GM12878 (cell line): ENCODE data around the gene NEK1. TPM values are rescaled to one million over a fixed set of nuclear protein-coding genes. Genes with fewer than 3 reads are reported as not detected.

Experiments used
- ATAC-seq: fragments of 200-7000 bp; cut with Tn5 transposase; 3 replicates; pipeline ENCODE4 v1.9.1; 2020; ENCODE audit warnings: mild to moderate bottlenecking, moderate library complexity
- BruUV-seq: library from RNA; stranded (reverse); fragments of 400-500 nt; replicated peaks from 2 replicates; lab custom pipeline; 2021; lab: Mats Ljungman, UMichigan
- CTCF ChIA-PET: fragments of 300-600 bp; sonication (Branson Sonifier 250); formaldehyde crosslinking; extraction: SDS; loops from one replicate; lab custom pipeline; 2021; ENCODE audit warnings: inconsistent platforms; lab: Yijun Ruan, JAX
- POLR2A ChIA-PET: fragments of 350-600 bp; formaldehyde crosslinking; extraction: SDS; loops from one replicate; lab custom pipeline; 2021; ENCODE audit warnings: inconsistent platforms; lab: Charles Lee
- RAD21 ChIA-PET: fragments of 300-600 bp; sonication (Branson Sonifier 250); formaldehyde crosslinking; loops from one replicate; lab custom pipeline; 2023; ENCODE audit warnings: antibody characterized with exemption; ENCODE audit not compliant: unreplicated experiment; lab: Charles Lee
- SMC1A ChIA-PET: fragments of 300-600 bp; sonication (Branson Sonifier 250); formaldehyde crosslinking; loops from one replicate; lab custom pipeline; 2023; ENCODE audit not compliant: unreplicated experiment, uncharacterized antibody; lab: Charles Lee
- DNase-seq: peaks from one replicate; pipeline ENCODE4 v3.0.0-alpha.2; 2011; ENCODE audit warnings: low read depth, low spot score
- FAIRE-seq: peaks from 3 replicates; lab custom pipeline; 2011; peaks lifted over from hg19 to GRCh38; lab: Jason Lieb, UNC
- H2AFZ ChIP-seq: 2 replicates; pipeline ENCODE4 v1.6.0; 2011; ENCODE audit warnings: low read depth, low read length, control low read depth; ENCODE audit not compliant: control insufficient read depth
- H3K27ac ChIP-seq: 2 replicates; pipeline ENCODE4 v1.5.1; 2011; ENCODE audit warnings: control low read depth; ENCODE audit not compliant: control insufficient read depth, insufficient read depth
- H3K27me3 ChIP-seq, 2 experiments: replicated peaks in 1 of 2; 2 replicates each; pipeline versions ENCODE4 v1.6.0 to v1.6.1; 2011; ENCODE audit warnings: low read length in 1 of 2; ENCODE audit not compliant: control insufficient read depth in 2 of 2, insufficient read depth in 2 of 2
- H3K36me3 ChIP-seq, 2 experiments: 2 replicates each; pipeline ENCODE4 v1.5.1; 2011; ENCODE audit warnings: low read length in 1 of 2; ENCODE audit not compliant: control insufficient read depth in 2 of 2, insufficient read depth in 2 of 2
- H3K4me1 ChIP-seq: 2 replicates; pipeline ENCODE4 v1.6.1; 2011; ENCODE audit warnings: mild to moderate bottlenecking, low read length, moderate library complexity, mixed read lengths; ENCODE audit not compliant: control insufficient read depth, insufficient read depth
- H3K4me2 ChIP-seq: 2 replicates; pipeline ENCODE4 v1.6.0; 2011; ENCODE audit warnings: control low read depth; ENCODE audit not compliant: control insufficient read depth, insufficient read depth
- H3K4me3 ChIP-seq: fragments of 200-600 bp; sonication (generic); 2 replicates; pipeline ENCODE4 v1.5.1; 2016
- H3K79me2 ChIP-seq: 2 replicates; pipeline ENCODE4 v1.6.0; 2011; ENCODE audit warnings: low read length; ENCODE audit not compliant: control insufficient read depth, insufficient read depth
- H3K9ac ChIP-seq: 2 replicates; pipeline ENCODE4 v1.8.0; 2011; ENCODE audit warnings: low read length, control low read depth, mixed read lengths; ENCODE audit not compliant: control insufficient read depth, insufficient read depth
- H3K9me3 ChIP-seq: replicated peaks from 3 replicates; pipeline ENCODE4 v1.5.1; 2011; ENCODE audit warnings: mild to moderate bottlenecking, low read length; ENCODE audit not compliant: control insufficient read depth, insufficient read depth
- H4K20me1 ChIP-seq: 2 replicates; pipeline ENCODE4 v1.6.0; 2011; ENCODE audit not compliant: control insufficient read depth, insufficient read depth
- ATF3 ChIP-seq: IDR thresholded peaks from 2 replicates; pipeline ENCODE4 v1.6.1; 2011; ENCODE audit warnings: low read depth, mild to moderate bottlenecking, low read length, moderate library complexity, borderline replicate concordance; ENCODE audit errors: extremely low read depth
- BCL3 ChIP-seq: IDR thresholded peaks from 2 replicates; pipeline ENCODE4 v1.6.1; 2011; ENCODE audit warnings: borderline replicate concordance, low read depth, mild to moderate bottlenecking, moderate library complexity, low read length; ENCODE audit not compliant: insufficient read depth, poor library complexity, severe bottlenecking
- CEBPB ChIP-seq, 2 experiments: fragments of 150-350 bp in 1 of 2; IDR thresholded peaks; 2 replicates each; pipeline ENCODE4 v1.6.1; 2012 to 2014; ENCODE audit warnings: low read depth in 2 of 2, low read length in 2 of 2, borderline replicate concordance in 1 of 2, inconsistent platforms in 1 of 2
- FOS ChIP-seq: IDR thresholded peaks from 3 replicates; pipeline ENCODE4 v1.6.1; 2011; ENCODE audit warnings: borderline replicate concordance; ENCODE audit not compliant: insufficient read length; ENCODE audit errors: extremely low read depth
- IKZF2 ChIP-seq, 2 experiments: fragments of 450-650 bp; IDR thresholded peaks; 2 replicates each; pipeline ENCODE4 v1.6.1; 2017; ENCODE audit warnings: mild to moderate bottlenecking in 2 of 2, moderate library complexity in 2 of 2
- IRF4 ChIP-seq: IDR thresholded peaks from 2 replicates; pipeline ENCODE4 v1.6.1; 2011; ENCODE audit warnings: low read depth, low read length
- MEF2B ChIP-seq: fragments of 450-650 bp; IDR thresholded peaks from 2 replicates; pipeline ENCODE4 v1.6.1; 2018; ENCODE audit warnings: mild to moderate bottlenecking, moderate library complexity; ENCODE audit not compliant: partially characterized antibody, poor library complexity, severe bottlenecking
- MTA2 ChIP-seq: fragments of 450-650 bp; IDR thresholded peaks from 2 replicates; pipeline ENCODE4 v1.6.1; 2016; ENCODE audit warnings: low read depth, mild to moderate bottlenecking, moderate library complexity
- NFYA ChIP-seq: IDR thresholded peaks from 2 replicates; pipeline ENCODE4 v1.6.1; 2011; ENCODE audit warnings: low read depth, mild to moderate bottlenecking, low read length, improper control_type of control experiment, borderline replicate concordance
- RELB ChIP-seq: fragments of 450-650 bp; IDR thresholded peaks from 2 replicates; pipeline ENCODE4 v1.6.1; 2017; ENCODE audit warnings: low read depth, mild to moderate bottlenecking, moderate library complexity
- SRF ChIP-seq, 2 experiments: IDR thresholded peaks; 2 replicates each; pipeline ENCODE4 v1.6.1; 2011; ENCODE audit warnings: low read depth in 2 of 2, low read length in 2 of 2, mild to moderate bottlenecking in 1 of 2, moderate library complexity in 1 of 2
- ZNF217 ChIP-seq: fragments of 450-650 bp; IDR thresholded peaks from 2 replicates; pipeline ENCODE4 v1.6.1; 2017; ENCODE audit warnings: antibody characterized with exemption, mild to moderate bottlenecking
- ZNF687 ChIP-seq: fragments of 450-650 bp; IDR thresholded peaks from 2 replicates; pipeline ENCODE4 v1.6.1; 2017; ENCODE audit warnings: mild to moderate bottlenecking, moderate library complexity
- in situ Hi-C: fragments of 300-500 bp; cut with MboI; formaldehyde crosslinking; loops from 9 replicates; pipeline ENCODE4 v1.14.3; 2018; ENCODE audit warnings: mixed read lengths
- intact Hi-C: fragments of 100-400 bp; cut with micrococcal nuclease; formaldehyde crosslinking; loops from one replicate; pipeline ENCODE4 v1.14.2; 2022; ENCODE audit not compliant: unreplicated experiment
- polyA plus RNA-seq, 11 experiments: library from polyadenylated mRNA; depleted of rRNA in 4 of 11; unstranded in 6 of 11; stranded (reverse) in 5 of 11; fragments of >200 nt; fragmentation: Nextera tagmentation in 4 of 11; fragmentation: Illumina TruSeq in 1 of 11; extraction: Ambion mirVana in 4 of 11; extraction: Trizol in 1 of 11; gene quantifications; 1 replicate in 1 of 11; 2 replicates in 10 of 11; pipeline versions ENCODE4 v1.2.1 to v1.2.3, GENCODE V29; 2011 to 2016; ENCODE audit warnings: inconsistent platforms in 2 of 11, missing spikeins in 2 of 11, low read depth in 1 of 11
- total RNA-seq, 4 experiments: library from RNA; depleted of rRNA in 3 of 4; stranded (reverse); fragments of >200 nt in 3 of 4; fragmentation: Illumina TruSeq in 1 of 4; extraction: Trizol in 1 of 4; gene quantifications; 2 replicates each; pipeline versions ENCODE4 v1.2.1 to v1.2.3, GENCODE V29; 2013 to 2021

NEK1 gene
- total and polyA plus RNA-seq, 10 of the 15 experiments (the other 5 are each of a cell fraction or from before 2014, with no cell fraction given) = 4.9 to 16.1 (median 7.5) TPM

GRCh38 chr4:169398316-169398715 lies 214.1 kb downstream of the NEK1 start:
- intact Hi-C loops = no loop called here
- BruUV-seq = no TSS peak
- Histone ChIP-seq H3K27ac (no peak overlapping the region), H3K79me2 (no peaks in the 10 kb centered on the region), H4K20me1 (no peaks in the 10 kb centered on the region), H3K9me3 (peaks cover 1% of the 10 kb centered on the region; the same call in 2 of the 3 replicates), H3K36me3 (no peaks in the 10 kb centered on the region; a peak in 1 of 4 replicates), H2AFZ (no peak overlapping the region), H3K4me3 (no peak overlapping the region), H3K4me2 (no peak overlapping the region), H3K27me3 (no peaks in the 10 kb centered on the region), H3K4me1 (peaks cover 13% of the 10 kb centered on the region), H3K9ac (no peak overlapping the region)
- SMC1A ChIA-PET = interaction anchor here (1.4 to 8.6 kb wide), 10 partner anchors 11 to 388 kb away, joined by 3 to 76 read pairs (median 8); partner anchors contain the start of gene CBR4
- ATAC-seq = peak; percentile 5; the same call in 2 of the 3 replicates
- POLR2A ChIA-PET = interaction anchor here (1.4 kb wide), 1 partner anchor 13 kb away, joined by 4 read pairs; no protein-coding TSS in a partner anchor
- CTCF ChIA-PET = interaction anchor here (0.9 to 1.5 kb wide), 3 partner anchors 8 to 388 kb away, joined by 3 to 6 read pairs (median 3); partner anchors contain the start of gene CBR4
- DNase-seq = no peak
- TF ChIP-seq ZNF217 (no peak), ZNF687 (no peak), SRF (IDR thresholded peaks at IDR 0.05; ENCODE audit: low read depth in 2 of 2, low read length in 2 of 2) (no peak), IKZF2 (IDR thresholded peaks at IDR 0.05) (peak; percentile 25 to 53; a peak in 2 of 4 replicates), ATF3 (no peak), NFYA (no peak), BCL3 (no peak), IRF4 (no peak), MEF2B (peak; percentile 47), RELB (0 out of 2 replicates have a peak, but pooled peaks have one; percentile 30), CEBPB (IDR thresholded peaks at IDR 0.05; ENCODE audit: borderline replicate concordance in 1 of 2, low read depth in 2 of 2, low read length in 2 of 2) (no peak), FOS (no peak), MTA2 (peak; percentile 67)
- peak; percentile 83 for FAIRE-seq
- in situ Hi-C loops = no loop called here
- RAD21 ChIA-PET = interaction anchor here (1.8 to 2.5 kb wide), 3 partner anchors 12 to 38 kb away, joined by 4 to 22 read pairs (median 14); no protein-coding TSS in a partner anchor
